ENCODE data around the gene IRS1.

Gene IRS1

DNA sequence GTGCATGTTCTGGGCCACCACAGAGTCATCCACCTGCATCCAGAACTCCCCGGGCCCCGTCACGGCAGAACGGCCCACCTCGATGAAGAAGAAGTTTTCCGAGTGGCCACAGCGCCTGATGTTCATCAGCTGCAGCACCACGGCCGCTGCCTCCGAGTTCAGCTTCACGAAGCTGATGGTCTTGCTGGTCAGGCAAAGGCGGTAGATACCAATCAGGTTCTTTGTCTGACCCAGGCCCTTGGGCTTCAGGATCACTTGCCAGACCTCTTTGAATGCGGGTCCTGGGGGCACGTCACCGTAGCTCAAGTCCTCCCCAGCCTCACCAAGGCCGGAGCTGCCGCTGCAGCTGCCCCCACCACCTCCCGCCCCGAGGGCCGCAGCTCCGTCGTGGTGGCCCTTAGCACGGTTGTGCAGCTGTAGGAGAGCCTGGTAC is 1.6 kb downstream of the IRS1 start:
- no peak for TF ChIP-seq GATA3 (IDR thresholded peaks at IDR 0.05; ENCODE audit: low read depth, low read length)
- no peak for TF ChIP-seq GATA2 (IDR thresholded peaks at IDR 0.05; ENCODE audit: low read depth, low read length)

DNA sequence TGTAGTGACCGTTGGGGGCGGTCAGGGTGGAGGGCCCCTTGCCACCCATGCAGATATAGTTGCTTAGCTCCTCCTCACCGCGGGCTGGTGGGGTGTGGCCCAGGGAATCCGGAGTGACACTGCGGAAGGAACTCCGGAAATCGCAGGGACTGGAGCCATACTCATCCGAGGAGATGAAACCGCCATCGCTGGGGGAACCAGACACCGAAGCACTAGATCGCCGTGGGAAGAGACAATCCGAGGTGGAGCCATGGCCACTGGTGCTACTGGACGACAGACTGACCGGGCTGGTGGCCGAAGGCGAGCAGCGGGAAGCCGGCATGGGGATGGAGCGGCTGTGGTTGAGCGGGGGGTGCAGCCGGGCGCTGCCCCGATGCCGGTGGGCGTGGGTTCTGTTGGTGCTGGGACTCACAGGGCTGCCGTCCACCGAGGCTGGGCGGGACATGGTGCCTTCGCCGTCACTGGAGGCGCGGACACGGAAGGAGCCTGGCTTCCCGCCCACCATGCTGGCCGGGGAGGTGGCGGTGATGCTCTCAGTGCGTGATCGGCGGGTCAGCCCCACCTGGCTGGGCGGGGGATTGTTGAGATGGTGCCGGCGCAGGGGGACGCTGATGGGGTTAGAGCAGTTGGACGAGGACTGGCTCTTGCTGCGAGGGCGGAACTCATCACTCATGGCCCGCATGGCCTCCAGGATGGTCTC is 2.2 kb downstream of the IRS1 start:
- no peak for TF ChIP-seq GATA3 (IDR thresholded peaks at IDR 0.05; ENCODE audit: low read depth, low read length)
- no peak for TF ChIP-seq GATA2 (IDR thresholded peaks at IDR 0.05; ENCODE audit: low read depth, low read length)

DNA sequence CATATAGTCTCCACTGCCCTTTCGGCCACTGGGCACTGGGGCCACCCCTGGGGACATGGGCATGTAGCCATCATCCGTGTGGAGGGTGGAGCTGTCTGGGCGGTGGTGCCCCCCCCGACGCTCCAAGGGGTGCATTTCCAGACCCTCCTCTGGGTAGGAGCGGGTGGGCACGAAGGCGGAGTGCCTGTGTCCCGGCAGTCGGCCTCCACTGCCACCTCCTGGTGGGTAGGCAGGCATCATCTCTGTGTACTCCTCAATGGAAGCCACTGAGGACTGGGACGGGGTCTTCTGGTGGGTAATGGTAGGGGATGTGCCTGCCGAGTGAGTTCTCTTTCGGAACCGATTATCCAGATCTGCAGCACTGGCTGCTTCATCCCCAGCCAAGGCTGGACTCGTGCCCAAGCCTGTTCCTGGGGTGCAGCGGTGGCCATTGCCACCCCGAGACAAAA is 2.8 kb downstream of the IRS1 start:
- TF ChIP-seq GATA2 (IDR thresholded peaks at IDR 0.05; ENCODE audit: low read depth, low read length) (no peak), GATA3 (IDR thresholded peaks at IDR 0.05; ENCODE audit: low read depth, low read length) (no peak)

DNA sequence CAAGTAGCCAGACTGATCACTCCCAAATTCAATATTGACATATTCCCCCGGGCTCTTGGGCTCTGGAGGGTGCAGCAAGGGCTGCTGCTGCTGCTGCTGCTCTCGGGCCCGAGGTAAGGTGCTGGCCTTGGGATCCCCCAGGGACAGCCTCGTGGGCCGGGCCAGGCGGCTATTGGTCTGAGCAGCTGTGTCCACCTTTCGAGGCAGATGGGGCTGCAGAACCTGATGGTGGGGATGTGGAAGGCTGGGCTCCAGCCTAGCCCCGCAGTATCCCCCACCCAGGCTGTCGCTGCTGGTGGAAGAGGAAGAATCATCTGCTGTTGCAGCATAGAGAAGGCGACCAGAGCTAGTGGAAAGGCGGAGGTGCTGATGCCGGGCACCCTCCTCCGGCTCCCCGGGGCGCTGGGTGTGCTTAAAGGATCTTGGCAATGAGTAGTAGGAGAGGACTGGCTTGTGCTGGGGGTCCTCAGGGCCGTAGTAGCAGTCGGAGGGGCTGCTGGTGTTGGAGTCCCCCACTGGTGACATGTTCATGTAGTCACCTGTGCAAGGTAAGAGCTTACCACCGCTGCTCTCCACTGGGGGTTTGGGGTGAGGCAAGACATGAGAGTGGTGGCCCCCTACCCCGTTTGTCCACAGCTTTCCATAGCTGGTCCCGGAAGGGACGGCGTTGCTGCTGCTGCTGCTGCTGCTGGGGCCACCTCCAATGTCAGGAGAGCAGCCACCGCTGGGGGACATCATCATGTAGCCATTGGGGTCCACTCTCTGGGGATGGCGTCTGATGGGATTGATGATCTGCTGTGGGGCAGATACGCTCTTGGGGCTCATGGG is 3.4 kb downstream of the IRS1 start:
- TF ChIP-seq GATA2 (IDR thresholded peaks at IDR 0.05; ENCODE audit: low read depth, low read length) (no peak), GATA3 (IDR thresholded peaks at IDR 0.05; ENCODE audit: low read depth, low read length) (no peak)

DNA sequence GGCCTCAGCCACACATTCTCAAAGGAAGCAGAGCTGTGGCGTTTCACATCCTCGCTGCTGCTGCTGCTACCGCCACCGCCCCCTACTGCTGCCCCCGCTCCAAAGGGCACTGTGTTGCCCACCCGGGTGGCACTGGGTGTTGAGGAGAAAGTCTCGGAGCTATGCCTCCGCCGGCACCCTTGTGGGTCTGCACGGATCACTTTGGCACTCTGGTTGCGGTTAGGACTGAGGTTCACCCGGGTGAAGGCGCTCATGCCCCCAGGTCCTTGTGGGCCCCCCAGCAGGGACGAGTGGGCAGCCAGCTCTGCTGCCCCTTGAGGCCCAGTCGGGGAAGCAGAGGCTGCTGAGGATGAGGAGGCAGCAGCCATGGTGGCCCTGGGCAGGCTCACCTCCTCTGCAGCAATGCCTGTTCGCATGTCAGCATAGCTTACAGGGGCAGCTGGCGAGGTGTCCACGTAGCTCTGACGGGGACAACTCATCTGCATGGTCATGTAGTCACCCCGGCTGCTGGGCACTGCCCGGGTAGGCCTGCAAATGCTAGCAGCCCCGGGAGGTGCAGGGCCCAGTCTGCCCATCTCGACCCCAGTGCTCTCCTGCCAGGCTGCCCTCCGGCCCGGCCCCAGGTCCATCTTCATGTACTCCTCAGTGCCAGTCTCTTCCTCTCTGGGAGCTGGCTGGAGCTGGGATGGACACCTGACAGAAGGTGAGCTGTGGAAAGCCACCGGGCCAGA is 4.2 kb downstream of the IRS1 start:
- TF ChIP-seq GATA3 (IDR thresholded peaks at IDR 0.05; ENCODE audit: low read depth, low read length) (no peak), GATA2 (IDR thresholded peaks at IDR 0.05; ENCODE audit: low read depth, low read length) (no peak)

DNA sequence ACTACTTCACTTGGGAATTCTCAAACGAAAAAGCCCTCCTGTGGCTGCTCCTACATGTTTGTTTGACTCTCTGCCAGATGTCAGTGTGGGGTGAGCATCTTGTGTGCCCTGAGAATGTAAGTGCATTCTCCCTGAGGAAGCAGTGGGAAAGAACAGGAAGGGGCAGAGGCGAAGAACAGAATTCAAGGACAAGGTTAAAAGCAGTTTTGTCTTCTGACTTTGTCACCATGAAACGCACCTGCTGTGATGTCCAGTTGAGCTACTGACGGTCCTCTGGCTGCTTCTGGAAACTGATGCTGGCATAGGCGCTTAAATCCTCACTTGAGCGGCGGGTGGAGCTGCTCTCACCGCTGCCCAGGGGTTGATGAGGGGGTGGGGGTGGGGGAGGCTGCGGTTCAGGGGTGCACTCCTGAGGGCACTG is 4.9 kb downstream of the IRS1 start:
- TF ChIP-seq GATA3 (IDR thresholded peaks at IDR 0.05; ENCODE audit: low read depth, low read length) (no peak), GATA2 (IDR thresholded peaks at IDR 0.05; ENCODE audit: low read depth, low read length) (no peak)

DNA sequence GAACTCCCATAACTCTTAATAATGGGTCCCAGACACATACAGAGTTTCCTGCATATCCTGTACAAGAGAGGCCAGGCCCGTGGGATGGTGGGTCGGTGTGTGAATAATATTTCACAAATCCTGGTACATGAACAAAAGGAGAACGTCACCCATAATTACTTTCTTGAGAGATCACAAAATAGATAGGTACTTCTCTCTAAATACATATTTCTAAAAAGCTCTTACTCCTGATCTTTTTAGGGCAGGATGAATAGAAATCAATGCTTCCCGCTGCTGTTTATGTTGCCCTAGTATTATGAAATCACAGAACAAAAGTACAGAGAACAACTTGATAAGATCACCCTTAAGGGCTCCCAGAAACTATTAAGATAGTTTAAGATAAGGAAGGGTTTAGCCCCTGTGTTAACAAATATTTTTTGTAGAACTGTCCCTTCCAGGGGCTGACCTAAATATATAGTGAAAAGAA is 5.4 kb downstream of the IRS1 start:
- TF ChIP-seq GATA2 (IDR thresholded peaks at IDR 0.05; ENCODE audit: low read depth, low read length): no peak
- TF ChIP-seq GATA3 (IDR thresholded peaks at IDR 0.05; ENCODE audit: low read depth, low read length): peak; percentile 51; the same call in 1 of the 2 replicates

DNA sequence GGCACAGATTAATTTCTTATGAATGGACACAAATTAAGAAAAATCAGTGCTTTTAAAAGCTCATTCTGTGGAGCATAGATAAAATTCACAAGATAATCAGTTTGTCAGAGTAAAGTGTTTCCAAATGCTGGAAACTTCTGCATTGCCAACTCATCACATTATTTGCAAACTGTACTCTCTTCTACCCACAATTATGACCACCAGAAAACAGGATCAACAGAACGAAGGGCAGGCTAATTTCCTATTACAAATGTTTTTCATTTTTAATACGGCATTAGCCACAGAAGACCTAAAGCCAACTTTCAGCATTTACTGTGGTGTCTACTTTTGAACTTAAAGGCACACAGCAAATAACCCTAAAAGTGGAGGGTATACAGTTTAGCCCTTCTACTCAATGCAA is 6.0 kb downstream of the IRS1 start:
- no peak for TF ChIP-seq GATA3 (IDR thresholded peaks at IDR 0.05; ENCODE audit: low read depth, low read length)
- no peak for TF ChIP-seq GATA2 (IDR thresholded peaks at IDR 0.05; ENCODE audit: low read depth, low read length)

DNA sequence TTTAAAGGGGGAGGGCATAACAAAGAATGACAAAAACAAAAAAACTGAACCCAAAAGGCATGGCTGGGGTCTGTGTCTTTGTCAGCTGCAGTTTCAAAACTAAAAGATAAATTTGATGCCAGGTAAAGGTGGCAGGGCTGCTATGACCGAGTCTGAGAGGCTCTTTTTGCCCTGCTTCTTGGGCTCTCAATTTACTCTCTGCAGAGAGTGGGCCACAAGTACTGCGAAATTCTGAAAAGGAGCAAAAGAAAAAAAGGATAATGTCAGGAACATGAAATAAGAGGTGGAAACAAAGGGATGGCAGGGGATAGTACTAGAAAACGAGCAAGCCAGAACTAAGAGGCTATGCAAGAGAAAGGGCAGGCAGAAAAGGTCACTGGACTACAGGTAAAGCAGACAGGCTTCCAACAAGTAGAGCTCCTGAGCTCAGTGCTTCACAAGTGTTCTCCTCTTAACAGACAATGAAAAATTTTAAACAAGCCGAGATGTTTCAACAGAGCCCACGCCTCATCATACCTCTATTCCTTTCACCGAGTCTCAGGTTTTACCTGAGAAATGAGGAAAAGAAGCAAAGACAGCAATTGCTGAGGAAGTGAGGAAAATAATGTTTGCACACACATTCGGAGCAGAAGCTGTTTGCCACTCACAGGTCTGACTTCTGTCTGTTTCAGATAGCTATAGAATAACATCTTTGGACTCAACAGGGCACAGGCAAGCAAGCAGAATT is 7.3 kb downstream of the IRS1 start:
- TF ChIP-seq GATA2 (IDR thresholded peaks at IDR 0.05; ENCODE audit: low read depth, low read length) (no peak), GATA3 (IDR thresholded peaks at IDR 0.05; ENCODE audit: low read depth, low read length) (no peak)

DNA sequence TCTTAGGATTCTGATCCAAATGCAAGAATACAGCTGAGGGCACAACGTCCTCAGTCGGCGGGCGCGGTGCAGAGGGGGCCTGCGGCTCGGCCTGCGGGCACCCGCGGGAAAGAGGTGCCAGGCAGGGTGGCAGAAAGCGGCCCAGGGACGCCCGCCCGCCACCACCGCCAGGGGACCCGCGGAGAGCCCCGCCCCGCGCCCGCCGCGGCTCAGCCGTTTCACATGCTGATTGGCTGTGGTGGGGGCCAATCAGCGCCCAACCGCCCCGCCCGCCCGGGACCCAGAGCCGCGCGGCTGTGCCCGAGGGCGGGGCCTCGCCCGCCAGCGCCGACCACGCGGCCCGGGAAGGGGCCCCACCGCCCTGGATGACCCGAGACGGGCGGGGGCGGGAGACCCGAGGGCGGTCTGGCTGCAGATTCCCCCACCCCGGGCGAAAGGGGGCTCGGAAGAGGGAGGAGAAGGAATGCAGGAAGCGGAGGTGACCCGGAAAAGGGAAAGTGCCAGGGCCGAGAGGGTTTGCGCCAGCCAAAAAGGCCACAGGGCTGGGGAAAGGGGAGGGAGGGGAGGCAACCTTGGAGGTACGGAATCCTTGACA is 8.0 kb downstream of the IRS1 start:
- TF ChIP-seq GATA3 (IDR thresholded peaks at IDR 0.05; ENCODE audit: low read depth, low read length): no peak
- no peak for TF ChIP-seq GATA2 (IDR thresholded peaks at IDR 0.05; ENCODE audit: low read depth, low read length)

DNA sequence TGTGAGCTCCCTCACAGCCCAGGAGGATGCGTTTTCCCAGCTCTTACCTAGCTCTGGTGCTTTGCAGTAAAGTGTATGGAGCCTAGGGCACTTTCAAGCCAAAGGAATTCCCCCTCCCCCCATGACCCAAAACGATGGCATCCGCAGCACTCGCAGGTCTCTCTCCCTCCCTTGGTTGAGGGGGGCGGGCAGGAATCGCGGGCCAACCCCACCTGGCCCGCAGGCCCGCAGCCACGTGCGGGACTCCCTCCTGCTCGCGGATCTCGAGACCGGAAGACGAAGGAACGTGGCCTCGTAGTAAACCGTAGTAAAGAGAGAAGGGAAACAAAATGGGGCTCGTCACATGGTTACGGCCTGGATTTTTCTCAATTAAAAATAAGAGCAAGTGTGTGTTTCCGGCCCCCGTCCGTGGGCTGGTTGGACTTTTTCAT is 8.5 kb downstream of the IRS1 start:
- TF ChIP-seq GATA3 (IDR thresholded peaks at IDR 0.05; ENCODE audit: low read depth, low read length): no peak
- TF ChIP-seq GATA2 (IDR thresholded peaks at IDR 0.05; ENCODE audit: low read depth, low read length): no peak

DNA sequence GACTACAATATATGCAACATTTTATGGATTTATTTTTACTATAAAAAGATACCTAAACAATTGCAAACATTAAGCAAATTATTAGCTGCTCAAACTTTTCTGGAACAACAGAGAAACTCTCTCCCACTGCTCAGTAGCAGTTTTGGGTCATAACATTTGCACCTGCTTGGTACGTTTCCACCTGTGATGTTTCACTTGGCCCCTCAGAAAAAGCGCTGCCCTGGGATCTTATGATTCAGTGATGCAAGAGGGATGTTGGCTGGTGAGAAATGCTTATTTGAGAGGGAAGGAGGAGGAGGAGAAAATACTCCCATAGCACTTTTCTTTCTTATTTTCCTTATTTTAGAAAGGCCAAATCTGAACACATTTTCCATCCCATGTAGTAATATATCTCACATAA is 9.2 kb downstream of the IRS1 start:
- TF ChIP-seq GATA2 (IDR thresholded peaks at IDR 0.05; ENCODE audit: low read depth, low read length) (no peak), GATA3 (IDR thresholded peaks at IDR 0.05; ENCODE audit: low read depth, low read length) (no peak)

DNA sequence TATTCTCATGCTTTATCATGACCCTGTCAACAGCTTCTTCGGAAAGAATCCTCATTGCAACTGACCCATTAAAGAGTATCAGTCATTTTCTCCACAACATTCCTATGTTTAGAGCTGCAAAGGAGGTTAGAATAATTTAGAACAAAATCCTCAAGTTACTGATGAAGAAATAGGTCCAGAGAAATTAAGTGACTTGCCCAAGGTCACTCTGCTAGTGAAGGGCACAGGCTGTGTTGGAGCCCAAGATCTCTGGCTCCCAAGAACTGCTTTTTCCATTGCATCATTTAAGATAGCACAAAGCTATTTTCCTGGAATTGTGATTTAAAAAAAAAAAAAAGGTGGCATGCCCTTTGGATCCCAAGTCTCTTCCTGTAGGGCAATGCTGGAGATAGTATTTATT is 9.6 kb downstream of the IRS1 start:
- TF ChIP-seq GATA3 (IDR thresholded peaks at IDR 0.05; ENCODE audit: low read depth, low read length) (no peak), GATA2 (IDR thresholded peaks at IDR 0.05; ENCODE audit: low read depth, low read length) (no peak)
